NCI-H1417 (cell line): ENCODE data around the gene BMPR1B.
A peak's percentile ranks its signal among the peaks of the same experiment; 100 is the strongest.

Experiments used
- DNase-seq, 3 experiments: peaks; one replicate each; lab custom pipeline; 2025; lab: John Stamatoyannopoulos, UW

Gene BMPR1B

DNA sequence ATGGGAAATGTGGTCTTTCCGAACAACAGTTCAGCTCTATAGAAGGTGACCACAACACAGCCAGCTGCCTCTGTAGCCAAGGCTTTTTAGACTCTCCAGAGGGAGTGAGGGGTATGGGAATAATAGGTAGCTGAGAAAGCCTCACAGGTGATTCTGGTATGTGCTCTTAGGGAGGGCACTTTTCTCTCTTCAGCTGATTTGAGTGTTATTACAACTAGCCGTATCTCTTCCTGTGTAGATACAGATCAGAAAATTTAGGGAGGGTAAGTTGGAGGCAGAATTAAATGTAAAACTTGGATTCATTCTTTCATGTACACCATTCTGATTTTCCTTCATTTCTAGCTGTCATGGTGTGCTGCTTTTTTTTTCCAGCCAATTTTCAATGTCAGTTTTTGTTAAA lies 154.9 kb downstream of the BMPR1B start:
- DNase-seq = no peak

GRCh38 chr4:94913316-94913715 lies 155.6 kb downstream of the BMPR1B start:
- no peak for DNase-seq

DNA sequence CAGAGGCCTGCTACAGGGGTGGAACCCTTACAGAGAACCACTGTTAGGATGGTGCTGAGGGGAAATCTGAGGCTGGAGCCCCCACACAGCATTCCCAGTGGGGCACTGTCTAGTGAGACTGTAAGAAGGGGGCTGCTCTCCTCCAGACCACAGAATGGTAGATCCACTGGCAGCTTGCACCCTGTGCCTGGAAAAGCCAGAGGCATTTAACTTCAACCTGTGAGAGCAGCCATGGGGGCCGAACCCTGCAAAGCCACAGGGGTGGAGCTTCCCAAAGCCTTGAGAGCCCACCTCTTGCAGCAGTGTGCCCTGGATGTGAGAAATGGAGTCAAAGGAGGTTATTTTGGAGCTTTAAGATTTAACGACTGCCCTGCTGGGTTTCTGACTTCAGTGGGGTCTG lies 159.4 kb downstream of the BMPR1B start:
- DNase-seq = no peak

- DNase-seq = no peak
These were observed 160.8 kb downstream of the BMPR1B start for GRCh38 chr4:94918543-94918942.

DNA sequence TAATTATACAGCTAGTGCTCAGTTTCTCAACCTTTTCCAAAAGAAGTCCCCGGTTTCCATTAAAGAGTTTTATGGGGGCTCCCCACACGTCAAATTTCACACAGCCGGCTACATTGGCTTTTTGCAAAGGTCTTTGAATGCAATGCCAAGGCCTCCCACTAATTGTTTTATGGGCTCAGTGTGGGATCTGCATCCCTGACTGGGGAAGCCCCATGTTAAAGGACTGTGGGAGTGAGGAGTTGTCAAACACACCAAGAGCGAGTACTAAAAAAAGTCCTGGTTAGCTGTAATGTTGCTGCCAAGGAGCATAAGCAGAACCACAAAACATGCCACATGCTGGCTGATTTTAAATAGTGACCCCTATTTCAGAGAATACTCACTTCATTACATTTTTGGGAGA lies 162.6 kb downstream of the BMPR1B start:
- DNase-seq = no peak

DNA sequence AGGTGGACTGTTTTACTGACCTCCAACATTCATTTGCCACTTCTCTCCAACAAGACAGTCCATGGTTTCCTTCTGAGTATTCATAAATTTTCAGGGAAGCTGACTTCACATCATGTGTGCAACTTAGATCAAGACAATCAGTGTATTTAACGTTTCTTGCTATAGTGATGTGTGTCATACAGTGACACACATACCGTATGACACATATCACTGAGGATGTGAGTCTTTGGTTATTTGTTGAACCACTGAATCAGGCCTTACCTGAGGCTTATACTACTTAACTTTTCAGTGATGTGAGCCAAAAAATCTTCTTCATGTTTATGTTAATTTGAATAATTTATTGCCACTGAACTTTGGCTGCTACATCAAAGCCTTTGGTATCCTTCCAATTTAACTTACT lies 166.8 kb downstream of the BMPR1B start:
- no peak for DNase-seq

DNA sequence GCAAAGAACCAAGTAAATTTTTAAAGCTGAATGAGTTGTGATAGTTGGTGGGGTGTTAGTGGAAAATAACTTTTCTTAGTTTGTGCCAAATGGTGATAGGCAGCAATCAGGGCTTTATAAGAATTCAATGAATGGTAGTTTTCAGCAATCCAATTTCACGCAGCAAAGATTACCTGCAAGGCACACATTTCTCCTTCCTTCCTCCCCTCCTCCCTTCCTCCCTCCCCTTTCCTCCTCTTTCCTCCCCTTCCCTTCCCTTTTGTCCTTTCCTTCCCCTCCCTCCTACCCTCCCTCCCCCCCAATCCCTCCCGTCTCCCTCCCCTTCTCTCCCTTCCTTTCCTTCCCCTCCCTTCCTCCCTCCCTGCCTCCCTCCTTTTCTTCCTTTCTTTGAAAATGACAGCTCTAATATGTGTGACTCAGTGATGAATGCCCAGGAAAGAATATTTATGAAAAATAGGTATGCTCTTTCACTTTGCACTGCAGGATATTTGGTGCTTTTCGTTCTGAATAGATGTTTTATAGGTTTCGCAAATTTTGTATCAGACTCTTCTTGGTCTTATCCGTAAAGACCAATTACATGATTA lies 168.1 kb downstream of the BMPR1B start:
- no peak for DNase-seq

- DNase-seq = peak in 1 of 3 experiments; percentile 7
These were observed 169.2 kb downstream of the BMPR1B start for GRCh38 chr4:94926936-94927335.

GRCh38 chr4:94927696-94928095 lies 169.9 kb downstream of the BMPR1B start:
- DNase-seq = no peak

- no peak for DNase-seq
These were observed 171.9 kb downstream of the BMPR1B start for GRCh38 chr4:94929696-94930095.

- DNase-seq = no peak
These were observed 173.9 kb downstream of the BMPR1B start for GRCh38 chr4:94931626-94932025.

DNA sequence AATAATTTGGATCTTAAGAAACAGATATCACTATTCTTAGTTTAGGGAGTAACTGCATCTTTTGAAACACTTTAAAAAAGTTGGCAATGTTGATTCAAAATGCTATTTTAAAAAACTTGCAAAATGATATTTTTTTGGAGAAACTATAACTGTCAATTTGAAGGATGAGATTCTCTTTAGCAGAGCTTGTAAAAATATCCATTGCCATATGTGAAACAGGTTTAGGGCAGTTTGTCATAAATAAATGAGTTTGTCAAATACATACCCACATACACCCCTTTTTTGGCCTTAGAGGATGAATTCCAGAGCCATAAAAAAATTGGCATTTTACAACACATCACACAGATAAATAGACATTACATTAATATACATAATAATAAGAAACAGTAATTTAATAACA lies 174.6 kb downstream of the BMPR1B start:
- no peak for DNase-seq

GRCh38 chr4:94933799-94934198 lies 176.0 kb downstream of the BMPR1B start:
- no peak for DNase-seq

DNA sequence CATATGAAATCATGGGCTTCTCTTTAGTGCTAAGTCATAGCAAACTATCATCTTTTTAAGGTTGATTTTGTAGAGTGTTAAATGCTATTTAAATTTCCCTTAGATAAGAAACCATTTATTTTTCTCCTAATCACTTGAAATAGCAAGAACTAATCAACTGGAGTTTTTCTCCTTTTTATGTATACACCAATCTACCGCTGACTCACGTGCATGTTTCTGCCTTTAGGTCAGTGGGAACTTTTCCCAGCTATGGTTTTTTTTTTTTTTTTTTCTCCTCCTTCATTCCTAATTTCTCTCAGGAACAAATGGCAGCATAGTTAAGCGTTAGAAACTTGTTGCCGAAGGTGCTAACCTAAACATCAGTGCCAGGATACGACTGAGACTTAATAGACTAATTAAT lies 176.4 kb downstream of the BMPR1B start:
- no peak for DNase-seq

DNA sequence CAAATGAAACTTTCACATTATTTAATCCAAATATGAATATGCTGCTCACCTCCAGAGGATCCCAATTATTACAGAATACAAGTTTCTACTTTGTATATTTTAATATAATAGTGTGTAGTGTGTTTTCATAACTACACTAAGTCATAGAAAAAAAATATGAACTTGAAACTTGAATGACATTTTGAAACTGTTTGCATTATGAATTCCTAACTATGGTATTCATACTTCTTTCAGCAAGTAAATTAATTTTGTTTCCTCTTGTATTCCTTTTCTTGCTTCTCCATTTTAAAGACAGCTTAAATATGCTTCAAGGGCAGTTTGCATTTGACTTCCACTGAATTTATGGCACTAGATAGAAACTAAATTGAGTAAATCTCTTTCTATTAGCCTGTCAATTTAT lies 177.1 kb downstream of the BMPR1B start:
- DNase-seq = no peak

GRCh38 chr4:94936854-94937253 lies 179.1 kb downstream of the BMPR1B start:
- no peak for DNase-seq

DNA sequence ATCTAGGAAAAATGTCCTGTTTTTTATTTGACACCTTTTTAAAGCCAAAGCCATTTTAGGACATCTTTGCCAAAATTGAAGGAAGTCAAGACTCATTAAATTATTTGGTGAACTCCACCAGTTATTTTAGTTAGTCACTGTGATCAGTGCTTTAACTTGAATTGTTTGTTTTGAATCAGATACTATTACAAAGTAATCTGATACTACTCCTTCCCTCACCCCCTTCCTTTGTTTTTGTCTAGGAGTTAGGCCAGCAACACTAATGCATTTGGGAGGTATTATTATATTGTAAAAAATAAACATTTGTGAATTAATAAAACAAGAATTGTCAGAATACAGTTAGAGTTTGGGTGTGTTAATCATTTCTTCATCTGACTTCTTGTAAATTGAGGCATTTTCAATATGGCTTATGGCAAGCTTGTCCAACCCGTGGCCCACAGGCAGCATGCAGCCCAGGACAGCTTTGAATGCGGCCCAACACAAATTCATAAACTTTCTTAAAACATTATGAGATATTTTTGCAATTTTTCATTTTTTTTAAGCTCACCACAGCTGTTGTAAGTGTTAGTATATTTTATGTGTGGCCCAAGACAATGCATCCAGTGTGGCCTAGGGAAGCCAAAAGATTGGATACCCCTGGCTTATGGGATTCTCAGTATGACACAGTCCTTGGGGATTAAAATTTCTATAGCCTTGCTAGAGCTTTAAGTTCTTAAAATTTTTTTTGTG lies 182.2 kb downstream of the BMPR1B start:
- peak in 1 of 3 experiments; percentile 5 for DNase-seq

DNA sequence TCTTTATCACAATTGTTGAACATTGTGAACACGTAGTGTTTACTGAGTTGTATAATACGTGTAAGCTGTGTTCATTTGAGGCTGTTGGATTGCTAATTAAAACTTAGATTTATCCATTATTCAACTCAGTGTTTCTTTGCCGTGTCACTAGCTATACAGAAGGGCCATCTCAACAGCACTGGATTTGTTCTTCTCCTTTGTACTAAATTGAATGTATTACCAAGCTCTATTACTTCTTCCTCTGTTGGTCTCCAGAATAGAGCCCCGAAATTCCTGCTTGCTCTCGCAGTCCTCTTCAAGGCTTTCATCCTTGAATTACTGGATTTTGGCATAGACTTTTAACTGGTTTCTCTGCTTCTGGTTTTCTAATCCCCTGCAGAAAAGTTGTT lies 182.8 kb downstream of the BMPR1B start:
- no peak for DNase-seq

- DNase-seq = no peak
These were observed 184.0 kb downstream of the BMPR1B start for GRCh38 chr4:94941706-94942105.

GRCh38 chr4:94944726-94945125 lies 187.0 kb downstream of the BMPR1B start:
- no peak for DNase-seq

- DNase-seq = no peak
These were observed 189.9 kb downstream of the BMPR1B start for GRCh38 chr4:94947681-94948108.

- no peak for DNase-seq
These were observed 196.5 kb downstream of the BMPR1B start for GRCh38 chr4:94954251-94954650.

GRCh38 chr4:94957030-94957429 lies 199.3 kb downstream of the BMPR1B start:
- peak in 1 of 3 experiments; percentile 32 for DNase-seq

GRCh38 chr4:94959307-94959706 lies 201.6 kb downstream of the BMPR1B start:
- DNase-seq = no peak
